Right renal cortex interstitium (tissue), 3 donors: ENCODE measurements around the gene DDT. TPM values are rescaled to one million over a fixed set of nuclear protein-coding genes. Genes with fewer than 3 reads are reported as not detected.
A peak's percentile ranks its signal among the peaks of the same experiment; 100 is the strongest.
"Not testable (repeated sequence)": the region's sequence is repeated elsewhere in the genome, so short reads cannot be mapped to it uniquely, and the experiment has no call there.

ENCODE experiments used
- DNase-seq, 3 donors: peaks; one replicate each; pipeline ENCODE4 v3.0.0-alpha.2; 2013; ENCODE audit warnings: low read depth in 3 of 3, low spot score in 2 of 3
- polyA plus RNA-seq, 3 donors: library from polyadenylated mRNA; unstranded; fragments of 120-200 nt; gene quantifications; one replicate each; pipeline ENCODE4 v1.2.1, GENCODE V29; 2013; ENCODE audit not compliant: insufficient read length in 3 of 3

The DDT gene
- polyA plus RNA-seq, result 10 to 100 TPM; 57.7 to 62.1 (median 61.2) TPM

DNA sequence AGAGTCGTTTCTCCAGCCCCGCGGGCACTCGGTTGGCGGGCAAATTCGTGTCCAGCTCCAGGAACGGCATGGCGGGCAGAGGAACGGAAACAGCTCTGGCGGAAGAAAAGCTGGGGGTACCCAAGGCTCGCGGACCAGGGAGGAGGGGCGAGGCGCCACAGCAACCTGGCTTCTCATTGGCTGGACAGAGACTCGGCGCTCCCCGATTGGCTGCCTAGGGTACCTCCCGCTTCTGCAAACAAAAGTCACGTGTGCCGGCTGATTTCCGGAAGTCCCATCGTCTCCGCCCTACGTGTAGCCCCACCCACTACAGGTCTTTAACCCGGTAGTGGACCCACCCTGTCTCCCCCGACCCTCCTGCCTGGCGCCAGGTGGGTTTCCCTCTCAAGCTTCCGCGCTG, at the start of gene DDT:
Gene DDT, minus strand, starts transcription at position 97 of the 400 bp plus-strand sequence. Its CDS starts 27 bp downstream, at position 70.
- DNase-seq, result not testable (repeated sequence)

DNA sequence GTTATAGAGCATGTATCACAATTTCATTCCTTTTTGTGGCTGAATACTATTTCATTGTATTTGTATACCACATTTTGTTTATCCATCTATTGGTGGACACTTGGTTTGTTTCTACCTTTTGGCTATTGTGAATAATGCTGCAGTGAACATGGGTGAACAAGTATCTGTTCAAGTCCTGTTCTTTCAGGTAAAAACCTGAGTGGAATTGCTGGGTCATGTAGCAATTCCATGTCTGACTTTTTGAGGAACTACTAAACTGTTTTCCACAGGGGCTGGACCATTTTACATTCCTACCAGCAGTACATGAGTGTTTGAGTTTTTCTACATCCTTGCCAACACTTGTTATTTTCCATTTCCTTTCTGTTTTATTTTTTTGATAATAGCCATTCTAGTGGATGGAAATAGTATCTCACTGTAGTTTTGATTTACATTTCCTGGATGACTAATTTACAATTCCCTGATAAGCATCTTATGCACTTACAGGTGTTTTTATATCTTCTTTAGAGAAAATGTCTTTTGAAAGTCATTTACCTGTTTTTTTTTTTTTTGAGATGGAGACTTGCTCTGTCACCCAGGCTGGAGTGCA, 49.1 kb upstream of the DDT start:
- no peak for DNase-seq

DNA sequence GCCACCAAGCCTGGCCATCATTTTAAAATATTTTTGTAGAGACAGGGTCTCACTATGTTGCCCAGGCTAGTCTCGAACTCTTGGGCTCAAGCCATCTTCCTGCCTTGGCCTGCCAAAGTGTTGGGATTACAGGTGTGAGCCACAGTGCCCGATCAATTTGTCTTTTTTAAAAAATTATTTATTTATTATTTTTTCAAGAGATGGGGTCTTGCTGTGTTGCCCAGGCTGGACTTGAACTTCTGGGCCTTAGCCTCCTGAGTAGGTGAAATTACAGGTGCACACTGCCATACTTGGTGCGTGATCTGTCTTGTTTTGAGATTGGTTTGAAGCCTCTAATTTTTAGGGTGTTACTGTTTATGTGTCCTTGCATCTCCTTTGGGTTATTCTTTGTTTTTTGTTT, 47.1 kb upstream of the DDT start:
- DNase-seq, result no peak

DNA sequence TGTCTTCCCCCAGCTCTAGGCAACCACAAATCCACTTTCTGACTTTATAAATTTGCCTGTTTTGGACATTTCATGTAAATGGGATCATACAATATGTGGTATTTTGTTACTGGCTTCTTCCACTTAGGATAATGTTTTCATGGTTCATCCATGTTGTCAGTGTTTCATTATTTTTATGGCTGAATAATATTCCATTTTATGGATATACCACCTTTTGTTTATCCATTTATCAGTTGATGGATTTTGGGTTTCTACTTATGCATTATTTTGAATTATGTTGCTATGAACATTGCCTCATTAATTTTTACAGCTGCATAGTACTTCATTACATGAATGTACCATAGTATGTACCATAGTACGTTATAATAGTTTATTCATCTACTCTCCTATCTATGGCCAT, 41.9 kb upstream of the DDT start:
- no peak for DNase-seq

DNA sequence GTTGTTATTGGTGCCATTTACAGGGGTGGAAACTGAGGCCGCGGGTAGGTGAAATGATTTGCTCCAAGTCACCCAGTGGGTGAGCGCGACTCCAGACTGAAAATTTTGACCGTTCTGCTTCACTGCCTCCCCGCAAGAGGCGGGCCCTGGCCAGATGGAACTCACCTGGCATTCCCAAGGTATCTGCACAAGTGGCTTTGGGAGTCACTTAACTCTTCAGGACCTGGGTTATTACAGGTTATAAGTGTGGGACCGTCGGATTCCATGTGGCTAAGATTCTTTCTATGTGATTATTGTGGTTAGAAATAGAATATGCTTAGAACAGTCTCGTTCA, 37.5 kb upstream of the DDT start:
- DNase-seq, result peak in 1 of 3 donors; percentile 12

DNA sequence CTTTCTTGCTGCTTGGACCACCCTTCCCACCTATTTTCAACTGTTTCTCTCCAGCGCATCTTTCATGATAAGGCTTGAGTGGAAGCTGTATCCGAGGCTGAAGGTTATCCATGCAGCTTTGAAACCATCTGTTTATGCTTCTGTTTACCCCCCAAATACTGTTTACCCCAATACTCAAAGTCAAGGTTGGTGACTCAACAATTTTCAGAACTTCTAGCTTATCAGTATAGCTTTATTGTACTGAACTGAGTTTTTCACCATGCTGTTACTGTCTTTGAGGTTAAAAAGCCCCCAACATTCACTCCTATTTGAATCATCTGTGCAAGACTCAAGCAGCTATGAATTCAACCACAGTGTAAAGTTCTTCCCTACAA, 35.8 kb upstream of the DDT start:
- DNase-seq, result no peak

DNA sequence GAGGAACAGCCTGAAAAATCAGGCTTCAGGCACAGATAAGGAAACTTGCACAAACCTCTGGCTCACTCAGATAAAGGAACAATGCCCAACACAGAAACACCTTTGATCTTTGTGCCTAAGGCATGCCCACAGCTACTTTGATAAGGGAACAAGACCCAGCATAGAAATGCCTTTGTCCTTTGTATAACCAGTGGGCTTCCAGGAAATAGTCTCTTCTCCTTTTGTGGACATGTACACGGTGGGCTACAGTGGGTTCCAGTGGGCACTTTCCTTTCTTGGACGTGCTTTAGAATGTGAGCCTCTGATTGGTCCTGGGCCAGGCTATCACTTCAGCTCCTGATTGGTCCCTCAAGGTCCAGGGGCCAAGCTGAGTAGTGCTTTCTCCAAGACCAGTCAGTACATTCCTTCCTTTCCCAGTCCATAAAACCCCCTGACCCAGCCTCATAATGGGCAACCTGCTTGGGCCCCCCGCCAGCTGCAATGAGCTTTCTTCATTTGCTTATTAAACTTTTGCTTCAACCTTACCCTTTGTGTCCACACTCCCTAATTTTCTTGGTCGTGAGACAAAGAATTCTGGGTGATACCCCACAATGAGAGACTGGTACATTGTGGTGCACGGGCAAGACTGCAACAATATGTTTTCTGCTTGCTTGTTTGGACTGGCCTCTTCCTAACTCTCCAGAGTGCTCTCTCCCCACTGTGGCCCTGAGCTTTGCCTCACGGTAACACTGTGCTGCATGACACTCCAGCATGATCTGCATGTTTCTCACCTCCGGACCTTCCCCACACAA, 35.2 kb upstream of the DDT start:
- no peak for DNase-seq

DNA sequence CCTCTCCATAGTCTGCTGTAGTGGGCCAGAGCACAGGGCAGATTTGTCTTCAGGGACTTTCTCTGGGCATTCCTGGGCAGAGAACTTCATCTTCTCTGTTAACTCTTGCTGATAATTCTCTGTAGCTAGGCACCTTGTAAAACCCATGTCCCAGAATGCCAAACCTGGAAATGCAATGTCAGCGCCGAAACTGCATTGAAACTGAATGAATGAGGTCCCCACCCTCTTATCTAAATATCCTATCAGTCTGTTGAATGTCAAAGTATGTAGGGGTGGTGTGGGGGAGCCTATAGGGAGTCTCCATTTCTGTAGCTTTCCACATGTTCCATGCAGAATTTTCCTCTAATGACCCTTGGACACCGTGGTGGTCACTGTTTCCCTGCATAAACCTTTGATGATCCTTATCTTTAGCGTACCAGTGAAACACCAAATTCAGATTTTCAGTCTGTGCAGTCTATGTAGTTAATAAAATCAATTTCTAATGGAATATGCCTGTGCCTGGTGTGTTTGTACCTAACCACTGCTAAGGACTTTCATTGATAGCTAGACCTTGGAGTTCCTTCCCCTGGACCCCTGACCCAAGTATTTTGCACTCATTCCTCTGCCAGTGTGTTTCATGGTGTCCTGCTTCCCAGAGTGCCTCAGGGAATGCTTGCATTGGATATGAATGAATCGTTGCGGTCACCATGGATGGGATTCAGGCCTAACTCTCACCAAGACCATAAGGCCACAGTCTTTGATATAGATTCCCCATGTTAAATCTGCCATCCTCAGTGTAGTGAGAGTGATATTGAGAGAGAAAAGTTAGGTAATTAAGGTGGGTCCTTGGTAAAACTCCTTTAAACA, 34.4 kb upstream of the DDT start:
- no peak for DNase-seq

DNA sequence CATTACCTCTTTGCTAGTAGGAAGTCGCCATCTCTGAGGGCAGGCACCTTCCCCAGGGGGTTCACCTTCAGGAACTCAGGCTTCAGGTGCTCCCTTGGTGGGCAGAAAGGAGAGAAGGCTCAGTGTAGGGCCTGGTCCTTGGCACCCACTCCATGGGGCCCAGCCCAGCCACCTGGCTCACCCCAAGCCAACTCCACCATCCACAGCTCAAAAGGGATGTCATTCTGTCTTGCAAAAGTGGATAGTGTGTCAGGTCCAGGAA, 33.7 kb upstream of the DDT start:
- no peak for DNase-seq

DNA sequence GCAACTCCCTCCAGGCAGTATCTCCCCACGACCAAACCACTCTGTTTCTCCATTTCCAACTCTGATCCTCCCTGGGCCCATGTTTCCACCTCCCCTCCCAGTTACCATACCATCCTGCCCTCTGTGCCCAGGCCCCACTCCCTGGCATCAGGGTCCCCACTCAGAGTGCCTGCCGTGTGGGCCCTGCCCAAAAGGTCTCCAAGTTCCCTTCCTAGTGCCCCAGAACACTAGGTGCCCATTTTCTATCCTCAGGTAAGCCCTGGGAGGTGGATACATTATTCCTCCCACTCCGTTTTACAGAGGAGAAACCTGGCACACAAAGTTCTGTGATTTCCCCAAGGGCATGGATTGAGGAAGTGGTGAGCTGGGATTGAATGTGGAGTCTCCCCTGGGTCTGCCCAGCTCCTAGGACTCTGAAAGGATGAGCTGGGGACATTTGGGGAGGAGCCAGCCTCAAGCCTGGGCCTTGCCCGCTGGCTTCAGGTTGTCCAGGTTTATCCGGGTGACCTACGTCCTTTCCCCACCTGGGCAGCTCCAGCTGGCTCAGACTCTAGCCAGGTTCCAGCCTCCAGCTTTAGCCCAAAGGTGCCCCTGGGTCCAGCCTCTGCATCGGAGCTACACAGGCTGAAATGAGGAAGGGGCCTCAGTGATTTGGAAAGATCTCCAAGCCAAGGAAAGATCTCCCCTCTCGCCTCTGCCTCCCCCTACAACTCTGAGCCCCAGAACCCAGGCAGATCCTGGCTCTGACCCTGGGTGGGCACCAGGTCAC, 33.2 kb upstream of the DDT start:
- DNase-seq, result no peak

DNA sequence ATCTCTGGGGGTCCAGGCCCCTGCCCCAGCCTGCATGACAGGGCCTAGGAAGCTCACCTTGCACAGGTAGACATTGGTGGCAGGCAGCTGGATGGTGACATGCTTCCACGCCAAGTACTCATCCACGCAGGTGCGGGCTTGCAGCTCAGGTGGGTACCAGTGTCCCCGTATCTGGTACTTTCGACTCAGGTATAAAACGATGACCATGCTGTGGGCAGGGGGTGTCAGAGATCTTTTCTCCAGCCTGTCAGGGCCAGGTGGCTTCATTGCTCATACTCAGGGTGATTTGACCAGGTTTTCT, 32.6 kb upstream of the DDT start:
- DNase-seq, result no peak

DNA sequence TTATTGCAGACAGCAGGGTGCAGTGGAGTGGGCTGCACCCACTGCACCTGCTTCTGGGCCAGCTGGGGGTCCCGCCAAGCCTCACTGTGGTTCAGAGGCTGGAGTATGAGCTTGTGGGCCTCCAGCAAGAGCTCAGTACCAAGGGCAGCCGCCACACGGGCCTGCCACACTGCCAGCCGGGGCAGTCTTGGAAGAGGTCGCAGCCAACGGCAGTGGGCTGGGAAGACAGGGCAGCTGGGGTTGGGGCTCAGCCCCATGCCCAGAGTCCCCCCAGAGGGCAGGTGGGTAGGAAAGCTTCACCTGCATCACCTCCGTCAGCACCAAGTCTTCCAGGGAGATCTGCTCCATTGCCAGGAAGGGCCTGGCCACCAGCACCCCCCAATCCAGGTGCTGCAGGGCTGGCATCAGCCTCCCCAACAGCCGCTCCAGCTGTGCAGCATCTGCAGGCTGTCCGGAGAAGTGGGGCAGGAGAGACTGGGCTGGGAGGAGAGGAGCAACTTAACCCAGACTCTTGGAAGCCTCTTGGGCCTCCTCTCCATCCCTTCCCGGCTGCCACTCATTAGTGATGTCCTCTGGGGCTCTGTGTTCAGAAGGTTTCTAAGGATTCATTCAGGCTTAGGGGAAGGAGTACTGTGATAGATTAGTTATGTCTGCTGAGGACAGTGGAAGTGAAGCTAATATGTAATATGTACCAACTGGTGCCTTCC, 32.1 kb upstream of the DDT start:
- no peak for DNase-seq

DNA sequence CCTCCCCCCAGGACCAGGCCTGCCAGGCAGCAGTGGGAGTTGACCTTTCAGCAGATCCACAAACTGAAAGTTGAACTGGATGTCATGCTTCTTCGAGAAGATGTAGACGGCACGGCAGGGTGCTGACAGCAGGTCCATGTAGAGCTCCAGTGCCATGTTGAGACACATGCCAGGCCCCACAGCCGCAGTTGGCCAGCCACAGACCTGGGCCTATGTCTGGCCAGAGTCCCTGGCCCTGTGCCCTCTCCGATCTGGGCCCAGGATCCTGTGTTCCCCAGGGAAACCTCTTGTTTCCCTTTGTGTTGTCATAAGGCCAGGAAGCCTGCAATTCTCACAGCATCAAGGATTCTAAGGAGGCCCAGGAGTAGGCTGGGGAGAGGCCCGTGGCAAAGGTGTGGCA, 31.0 kb upstream of the DDT start, which contains the start of gene GSTT4:
Gene GSTT4, minus strand, starts transcription at position 253 of the 400 bp plus-strand sequence. Its CDS starts 97 bp downstream, at position 156.
- no peak for DNase-seq

DNA sequence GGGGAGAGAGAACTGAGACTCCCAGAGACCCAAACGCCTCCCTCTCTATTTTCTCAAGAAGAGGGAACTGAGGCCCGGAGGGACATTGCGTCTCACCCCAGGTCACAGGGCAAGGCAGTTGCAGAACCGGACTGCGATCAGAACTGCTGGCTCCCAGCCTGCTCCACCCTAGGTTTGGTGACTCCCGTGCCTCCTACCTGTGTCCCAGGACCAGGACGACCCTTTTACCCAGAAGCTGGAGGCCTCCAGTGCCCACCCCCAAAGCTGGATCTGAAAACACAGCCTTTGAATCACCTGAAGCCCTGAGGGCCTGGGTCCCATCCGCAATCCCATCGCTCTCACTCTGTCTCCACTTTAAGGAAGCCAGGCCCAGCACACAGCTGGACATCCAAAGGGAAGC, 29.6 kb upstream of the DDT start:
- DNase-seq, result no peak

DNA sequence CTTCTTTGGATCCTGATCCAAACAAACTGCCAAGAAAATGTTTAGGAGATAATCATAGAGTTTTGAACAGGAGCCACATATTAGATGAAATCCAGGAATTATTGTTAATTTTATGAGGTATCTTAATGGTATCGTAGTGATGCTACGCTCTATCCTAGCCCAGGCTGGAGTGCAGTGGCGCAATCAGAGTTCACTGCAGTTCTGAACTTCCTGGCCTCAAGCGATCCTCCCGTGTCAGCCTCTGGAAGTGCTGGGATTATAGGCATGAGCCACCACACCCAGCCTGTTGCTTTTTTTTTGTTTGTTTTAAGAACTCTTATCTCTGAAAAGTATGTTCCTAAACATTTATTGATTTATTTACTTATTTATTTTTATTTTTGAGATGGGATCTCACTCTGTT, 28.6 kb upstream of the DDT start:
- no peak for DNase-seq

DNA sequence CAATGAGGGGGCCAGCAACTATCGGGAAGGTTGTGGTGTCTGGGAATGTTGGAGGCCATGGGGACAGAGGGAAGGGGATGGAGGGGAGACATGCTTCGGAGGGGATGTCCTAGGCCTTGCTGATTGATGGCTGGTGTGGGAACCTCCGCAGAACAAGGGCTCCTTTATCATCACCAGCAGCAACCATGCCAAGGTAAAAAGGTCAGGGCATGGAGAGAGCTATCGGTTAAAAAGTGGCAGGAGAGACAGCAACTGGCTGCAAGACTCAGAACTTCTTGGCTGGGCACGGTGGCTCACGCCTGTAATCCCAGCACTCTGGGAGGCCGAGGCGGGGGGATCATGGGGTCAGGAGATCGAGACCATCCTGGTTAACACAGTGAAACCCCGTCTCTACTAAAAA, 28.0 kb upstream of the DDT start:
- no peak for DNase-seq

DNA sequence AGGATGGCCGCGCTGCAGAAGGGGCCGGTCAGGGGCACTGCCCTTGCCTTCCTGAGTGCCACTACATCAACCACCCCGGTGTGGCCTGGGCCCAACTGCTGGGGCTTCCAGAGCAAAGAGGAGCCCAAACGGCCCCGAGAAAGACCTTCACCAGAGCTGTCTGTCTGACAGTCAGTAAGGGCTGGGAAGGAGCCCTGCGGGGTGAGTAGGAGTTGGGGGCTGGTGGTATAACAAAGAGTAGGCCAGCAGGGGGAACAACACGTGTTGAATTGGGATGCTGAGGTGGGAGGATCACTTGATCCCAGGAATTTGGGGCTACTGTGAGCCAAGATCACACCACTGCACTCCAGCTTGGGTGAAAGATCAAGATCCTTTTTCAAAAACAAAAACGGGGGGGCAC, 27.1 kb upstream of the DDT start:
- DNase-seq, result no peak

DNA sequence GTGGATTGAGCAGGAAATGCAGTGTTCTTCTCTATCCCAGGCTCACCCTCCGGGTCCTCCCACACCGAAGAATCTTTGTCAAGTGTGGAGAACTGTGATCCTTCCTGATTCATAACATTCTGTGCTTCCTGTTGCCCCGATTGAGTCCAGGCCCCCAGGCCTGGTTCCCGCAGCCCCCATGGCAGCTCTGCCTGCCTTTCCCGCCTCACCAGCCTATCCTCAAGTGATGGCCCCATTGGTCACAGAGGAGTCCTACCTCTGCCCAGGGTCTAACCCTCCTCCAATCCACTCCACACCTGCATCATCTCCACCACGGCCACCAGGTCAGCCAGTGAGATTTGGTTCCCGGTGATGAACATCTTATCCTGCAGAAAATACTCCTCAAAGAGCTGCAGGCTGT, 25.5 kb upstream of the DDT start:
- DNase-seq, result not testable (repeated sequence)

DNA sequence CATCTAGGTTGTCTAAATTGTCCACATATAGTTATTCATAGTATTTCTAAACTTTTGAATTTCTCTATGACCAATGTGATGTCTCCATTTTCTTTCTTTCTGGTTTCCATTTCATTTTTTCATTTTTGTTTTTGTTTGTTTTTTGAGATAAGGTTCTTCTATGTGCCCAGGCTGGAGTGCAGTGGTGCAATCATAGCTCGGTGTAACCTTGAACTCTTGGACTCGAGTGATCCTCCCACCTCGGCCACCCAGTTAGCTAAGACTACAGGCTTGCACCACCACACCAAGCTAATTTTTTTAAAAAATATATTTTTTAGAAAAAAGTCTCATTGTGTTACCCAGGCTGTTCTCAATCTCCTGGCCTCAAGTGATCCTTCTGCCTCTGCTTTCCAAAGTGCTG, 22.9 kb upstream of the DDT start:
- no peak for DNase-seq

DNA sequence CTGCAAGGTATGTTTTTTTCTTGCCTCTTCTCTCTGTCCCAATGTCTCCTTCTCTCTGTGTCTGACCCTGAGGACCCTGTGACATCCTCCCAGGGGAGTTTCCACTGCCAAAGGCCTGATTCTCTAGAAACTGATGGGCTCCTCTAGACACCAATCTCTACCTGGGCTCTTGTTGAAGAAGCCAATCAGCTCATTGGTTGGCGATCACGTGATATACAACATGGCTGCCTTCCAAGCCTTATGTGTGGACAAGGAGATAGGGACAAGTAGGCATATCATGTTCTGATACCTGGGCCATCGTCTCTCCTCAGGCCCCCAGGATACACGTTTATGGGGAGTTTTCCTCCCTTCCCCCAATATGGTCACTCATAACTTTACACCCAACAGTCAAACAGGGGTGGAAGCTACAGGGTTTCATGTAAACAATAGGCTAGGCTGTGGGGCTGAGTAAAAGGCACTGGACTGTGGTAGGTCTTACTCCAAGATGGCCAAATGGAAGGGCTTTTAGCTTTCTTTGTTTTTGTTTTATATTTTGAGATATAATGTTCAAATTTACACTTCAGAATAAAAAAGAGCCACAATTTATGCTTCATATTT, 19.4 kb upstream of the DDT start:
- not testable (repeated sequence) for DNase-seq
